ENCODE measurements around the gene NPW.

The NPW gene

DNA sequence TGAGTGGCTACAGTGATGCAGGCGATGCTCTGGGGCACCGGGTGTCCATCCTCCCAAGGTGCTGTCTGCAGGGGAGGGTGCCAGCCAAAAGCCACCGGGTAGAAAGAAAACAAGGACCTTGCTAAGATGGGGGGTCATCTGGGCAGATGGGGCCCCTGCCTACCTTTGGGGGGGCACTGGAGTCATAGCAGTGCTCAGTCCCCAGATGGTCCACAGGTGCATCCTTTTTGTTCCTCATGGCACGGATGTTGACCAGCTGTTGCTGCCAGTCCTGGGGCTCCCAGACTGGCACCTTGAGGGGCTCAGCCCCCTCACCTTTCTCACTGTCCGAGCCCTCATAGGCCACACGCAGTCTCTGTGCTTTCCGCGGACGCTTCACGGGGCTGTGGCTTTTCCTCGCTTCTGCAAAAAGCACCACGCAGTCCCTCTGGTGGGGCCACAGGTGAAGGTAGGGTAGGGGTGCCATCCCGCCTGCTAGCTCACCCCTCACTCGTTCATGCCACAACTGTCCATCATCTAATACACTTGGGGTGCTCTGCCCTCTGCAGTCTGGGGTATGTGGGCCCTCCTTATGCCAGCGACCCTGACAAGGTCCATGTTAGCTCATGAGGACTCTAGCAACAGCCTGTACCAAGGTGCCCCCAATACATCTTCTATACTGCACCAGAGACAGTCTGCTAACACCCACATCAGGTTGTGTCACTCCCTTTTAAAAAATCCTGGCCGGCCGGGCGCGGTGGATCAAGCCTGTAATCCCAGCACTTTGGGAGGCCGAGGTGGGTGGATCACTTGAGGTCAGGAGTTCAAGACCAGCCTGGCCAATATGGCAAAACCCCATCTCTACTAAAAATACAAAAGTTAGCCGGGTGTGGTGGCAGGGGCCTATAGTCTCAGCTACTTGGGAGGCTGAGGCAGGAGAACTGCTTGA lies 26.6 kb downstream of the NPW start:
- H3K4me2 ChIP-seq (ENCODE audit: low read length) = peak overlapping the region; percentile 94
- no peaks in the 10 kb centered on the region for H3K27me3 ChIP-seq (ENCODE audit: control insufficient read depth, insufficient read depth, low read length)
- H3K9me3 ChIP-seq (replicated peaks; ENCODE audit: low read length) = no peaks in the 10 kb centered on the region
- no peak overlapping the region for H3K9ac ChIP-seq (ENCODE audit: low read depth, low read length)
- peaks cover 38% of the 10 kb centered on the region for H3K4me1 ChIP-seq (ENCODE audit: control insufficient read depth, insufficient read depth, low read length)
- no peak overlapping the region for H3K4me3 ChIP-seq (ENCODE audit: low read length)
- peaks cover 7% of the 10 kb centered on the region for H3K36me3 ChIP-seq (ENCODE audit: insufficient read depth, low read length)

DNA sequence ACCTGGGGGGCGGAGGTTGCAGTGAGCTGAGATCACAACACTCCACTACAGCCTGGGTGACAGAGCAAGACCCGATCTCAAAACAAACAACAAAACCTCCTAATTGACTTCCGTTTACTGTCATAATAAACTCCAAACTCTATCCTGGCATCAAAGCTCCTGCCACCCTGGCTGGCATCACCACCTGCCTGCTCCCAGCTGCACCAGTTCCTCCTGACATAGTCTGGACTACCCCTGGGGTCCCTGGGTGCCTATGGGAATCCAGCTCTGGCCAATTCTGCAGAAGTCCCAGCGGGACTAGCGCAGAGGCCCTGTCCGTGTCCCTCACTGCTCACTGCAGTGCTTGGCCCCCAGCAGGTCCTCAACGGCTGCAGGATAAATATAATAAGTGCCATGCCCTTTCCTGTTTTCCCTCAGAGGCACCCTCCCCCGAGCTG lies 27.3 kb downstream of the NPW start:
- Histone ChIP-seq H3K9me3 (replicated peaks; ENCODE audit: low read length) (no peaks in the 10 kb centered on the region), H3K9ac (ENCODE audit: low read depth, low read length) (peak overlapping the region; percentile 87), H3K4me1 (ENCODE audit: control insufficient read depth, insufficient read depth, low read length) (peaks cover 32% of the 10 kb centered on the region), H3K27me3 (ENCODE audit: control insufficient read depth, insufficient read depth, low read length) (no peaks in the 10 kb centered on the region), H3K4me3 (ENCODE audit: low read length) (peak overlapping the region; percentile 93), H3K36me3 (ENCODE audit: insufficient read depth, low read length) (peaks cover 14% of the 10 kb centered on the region), H3K4me2 (ENCODE audit: low read length) (peak overlapping the region; percentile 94)

DNA sequence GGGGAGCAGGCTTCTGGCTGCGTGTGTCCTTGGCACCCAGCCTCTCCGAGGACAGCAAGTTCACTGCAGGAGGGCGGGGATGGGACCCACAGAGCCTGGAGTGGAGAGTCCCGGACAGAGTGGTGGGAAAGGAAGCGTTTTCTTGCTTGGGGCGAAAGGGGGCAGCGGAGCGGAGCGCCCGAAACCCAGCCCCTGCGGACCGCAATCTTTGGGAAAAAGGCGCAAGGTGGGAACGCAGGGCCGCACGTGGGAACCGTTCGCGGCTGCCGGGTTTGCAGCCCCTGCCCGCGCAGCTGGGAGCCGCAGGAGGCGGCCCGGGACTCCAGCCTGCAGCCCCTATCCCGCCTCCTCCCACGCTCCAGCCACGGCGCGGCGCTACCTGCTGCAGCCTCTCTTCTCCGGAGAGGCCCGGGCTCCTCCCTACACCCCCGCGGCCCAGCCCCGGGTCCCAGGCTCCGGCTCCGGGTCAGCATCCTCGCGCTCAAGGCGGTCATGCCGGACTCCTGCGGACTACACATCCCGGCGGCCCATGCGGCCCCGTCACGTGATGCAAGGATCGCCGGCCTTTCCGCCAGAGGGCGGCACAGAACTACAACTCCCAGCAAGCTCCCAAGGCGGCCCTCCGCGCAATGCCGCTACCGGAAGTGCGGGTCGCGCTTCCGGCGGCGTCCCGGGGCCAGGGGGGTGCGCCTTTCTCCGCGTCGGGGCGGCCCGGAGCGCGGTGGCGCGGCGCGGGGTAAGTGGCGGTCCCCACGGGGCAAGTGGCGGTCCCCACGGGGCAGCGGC lies 27.9 kb downstream of the NPW start, which contains the start of the genes NTHL1 and TSC2:
Gene NTHL1 (minus strand): TSS at position 505 of the 786 bp plus-strand sequence. CDS start 11 bp downstream, at position 494.
Gene TSC2 (plus strand): TSS at position 656 of the 786 bp plus-strand sequence. CDS start 631 bp downstream, outside the sequence.
- H3K4me2 ChIP-seq (ENCODE audit: low read length) = peak within 1 kb of the TSS; percentile 94
- H3K36me3 ChIP-seq (ENCODE audit: insufficient read depth, low read length) = peaks cover 19% of the 10 kb centered on the region
- H3K9ac ChIP-seq (ENCODE audit: low read depth, low read length) = peak within 1 kb of the TSS; percentile 87
- no peaks in the 10 kb centered on the region for H3K9me3 ChIP-seq (replicated peaks; ENCODE audit: low read length)
- H3K27me3 ChIP-seq (ENCODE audit: control insufficient read depth, insufficient read depth, low read length) = no peaks in the 10 kb centered on the region
- peaks cover 32% of the 10 kb centered on the region for H3K4me1 ChIP-seq (ENCODE audit: control insufficient read depth, insufficient read depth, low read length)
- H3K4me3 ChIP-seq (ENCODE audit: low read length) = peak within 1 kb of the TSS; percentile 93

DNA sequence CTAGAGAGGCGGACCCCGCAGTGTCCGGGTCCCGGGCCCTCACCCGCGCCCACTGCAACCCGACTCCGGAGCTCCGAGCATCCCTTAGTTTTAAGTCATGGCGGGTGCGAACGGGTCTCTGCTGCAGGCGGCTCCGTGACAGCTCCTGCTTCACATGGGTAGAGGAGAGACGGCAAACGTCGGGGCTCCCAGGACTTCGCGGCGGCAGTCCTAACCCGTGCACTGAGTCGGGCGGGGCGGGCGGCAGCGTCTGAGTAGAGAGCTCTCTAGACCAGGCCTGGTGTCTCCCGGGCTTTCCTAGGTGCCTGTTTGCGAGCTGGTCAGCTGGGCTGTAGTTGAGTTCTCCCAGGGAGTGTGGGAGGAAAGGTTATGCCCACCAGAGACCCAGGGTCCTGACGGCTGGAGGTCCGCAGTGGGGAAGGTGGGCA lies 28.5 kb downstream of the NPW start:
- peak overlapping the region; percentile 93 for H3K4me3 ChIP-seq (ENCODE audit: low read length)
- H3K36me3 ChIP-seq (ENCODE audit: insufficient read depth, low read length) = peaks cover 25% of the 10 kb centered on the region
- H3K4me2 ChIP-seq (ENCODE audit: low read length) = peak overlapping the region; percentile 94
- H3K27me3 ChIP-seq (ENCODE audit: control insufficient read depth, insufficient read depth, low read length) = no peaks in the 10 kb centered on the region
- H3K9ac ChIP-seq (ENCODE audit: low read depth, low read length) = peak overlapping the region; percentile 87
- H3K4me1 ChIP-seq (ENCODE audit: control insufficient read depth, insufficient read depth, low read length) = peaks cover 32% of the 10 kb centered on the region
- H3K9me3 ChIP-seq (replicated peaks; ENCODE audit: low read length) = no peaks in the 10 kb centered on the region

DNA sequence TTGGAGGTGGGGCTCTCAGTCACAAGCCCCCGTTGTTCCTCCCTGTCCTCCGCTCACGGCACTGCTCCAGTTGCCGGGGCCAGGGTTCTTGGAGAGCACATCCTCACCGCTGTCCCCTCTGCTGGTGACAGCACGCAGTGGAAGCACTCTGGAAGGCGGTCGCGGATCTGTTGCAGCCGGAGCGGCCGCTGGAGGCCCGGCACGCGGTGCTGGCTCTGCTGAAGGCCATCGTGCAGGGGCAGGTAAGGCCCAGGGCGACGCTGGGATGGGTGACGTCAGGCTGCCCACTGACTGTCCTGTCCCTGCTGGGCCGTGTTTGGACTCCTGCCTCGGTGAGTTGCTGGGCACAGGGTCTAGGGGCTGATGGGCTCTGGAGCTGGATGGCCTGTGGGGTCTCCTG lies 33.6 kb downstream of the NPW start:
- Histone ChIP-seq H3K4me1 (ENCODE audit: control insufficient read depth, insufficient read depth, low read length) (peaks cover 10% of the 10 kb centered on the region), H3K27me3 (ENCODE audit: control insufficient read depth, insufficient read depth, low read length) (no peaks in the 10 kb centered on the region), H3K36me3 (ENCODE audit: insufficient read depth, low read length) (peaks cover 59% of the 10 kb centered on the region), H3K9me3 (replicated peaks; ENCODE audit: low read length) (no peaks in the 10 kb centered on the region), H3K9ac (ENCODE audit: low read depth, low read length) (no peak overlapping the region), H3K4me3 (ENCODE audit: low read length) (no peak overlapping the region), H3K4me2 (ENCODE audit: low read length) (no peak overlapping the region)

DNA sequence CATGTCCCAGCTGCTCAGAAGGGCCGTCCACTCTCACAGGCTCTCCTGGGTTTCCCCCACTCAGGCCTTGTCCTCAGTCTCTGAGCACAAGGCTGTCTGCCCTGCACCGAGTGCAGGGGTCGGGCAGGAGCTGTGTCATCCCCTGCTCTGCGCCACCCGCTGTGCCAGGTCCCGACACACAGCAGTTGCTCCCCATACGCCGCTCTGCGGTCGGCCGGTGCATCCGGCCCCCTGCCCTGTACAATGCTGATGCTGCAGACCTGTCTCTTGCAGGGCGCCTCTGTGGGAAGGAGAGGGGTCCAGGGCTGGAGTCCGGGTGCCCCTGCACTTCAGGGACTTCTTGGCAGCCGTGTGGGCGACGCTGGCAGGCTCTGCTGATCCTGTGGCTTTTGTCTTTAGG lies 34.3 kb downstream of the NPW start:
- peaks cover 4% of the 10 kb centered on the region for H3K4me1 ChIP-seq (ENCODE audit: control insufficient read depth, insufficient read depth, low read length)
- no peaks in the 10 kb centered on the region for H3K9me3 ChIP-seq (replicated peaks; ENCODE audit: low read length)
- H3K27me3 ChIP-seq (ENCODE audit: control insufficient read depth, insufficient read depth, low read length) = no peaks in the 10 kb centered on the region
- H3K36me3 ChIP-seq (ENCODE audit: insufficient read depth, low read length) = peaks cover 65% of the 10 kb centered on the region
- H3K4me2 ChIP-seq (ENCODE audit: low read length) = no peak overlapping the region
- no peak overlapping the region for H3K9ac ChIP-seq (ENCODE audit: low read depth, low read length)
- H3K4me3 ChIP-seq (ENCODE audit: low read length) = no peak overlapping the region

DNA sequence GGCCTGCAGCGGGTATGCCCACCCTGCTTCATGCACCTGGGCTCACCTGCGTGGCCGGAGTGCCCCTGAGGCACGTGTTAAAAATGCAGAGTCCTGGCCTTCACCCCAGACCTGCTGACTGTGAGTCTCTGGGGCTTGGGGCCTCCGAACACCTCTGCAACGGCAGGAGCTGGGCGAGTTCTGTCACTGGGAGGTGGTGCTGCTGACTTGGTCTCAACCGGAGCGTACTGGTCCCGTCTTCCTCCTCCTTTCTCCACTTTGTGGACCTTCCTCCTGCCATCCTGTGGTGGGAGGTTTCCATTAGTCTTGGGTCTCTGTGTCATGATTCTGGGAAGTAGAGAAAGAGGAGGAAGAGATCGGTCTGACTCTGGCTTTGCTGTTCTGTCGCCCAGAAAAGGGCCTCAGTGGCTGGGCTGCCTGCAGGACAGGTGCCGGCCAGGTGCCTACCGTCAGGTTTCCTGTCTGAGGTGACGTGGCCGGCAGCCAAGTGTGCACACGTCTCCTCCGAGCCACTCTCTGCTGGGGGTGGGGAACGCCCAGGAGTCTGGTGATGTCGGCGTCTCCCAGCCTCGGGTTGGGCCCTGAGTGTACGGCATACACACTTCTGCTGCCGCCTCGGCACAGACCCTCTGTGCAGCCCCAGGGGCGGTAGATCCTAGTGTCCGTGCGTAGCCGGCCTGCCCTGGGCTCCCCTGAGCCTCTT lies 35.1 kb downstream of the NPW start:
- no peaks in the 10 kb centered on the region for H3K4me1 ChIP-seq (ENCODE audit: control insufficient read depth, insufficient read depth, low read length)
- no peak overlapping the region for H3K4me3 ChIP-seq (ENCODE audit: low read length)
- no peaks in the 10 kb centered on the region for H3K9me3 ChIP-seq (replicated peaks; ENCODE audit: low read length)
- H3K4me2 ChIP-seq (ENCODE audit: low read length) = no peak overlapping the region
- no peak overlapping the region for H3K9ac ChIP-seq (ENCODE audit: low read depth, low read length)
- no peaks in the 10 kb centered on the region for H3K27me3 ChIP-seq (ENCODE audit: control insufficient read depth, insufficient read depth, low read length)
- peaks cover 65% of the 10 kb centered on the region for H3K36me3 ChIP-seq (ENCODE audit: insufficient read depth, low read length)

DNA sequence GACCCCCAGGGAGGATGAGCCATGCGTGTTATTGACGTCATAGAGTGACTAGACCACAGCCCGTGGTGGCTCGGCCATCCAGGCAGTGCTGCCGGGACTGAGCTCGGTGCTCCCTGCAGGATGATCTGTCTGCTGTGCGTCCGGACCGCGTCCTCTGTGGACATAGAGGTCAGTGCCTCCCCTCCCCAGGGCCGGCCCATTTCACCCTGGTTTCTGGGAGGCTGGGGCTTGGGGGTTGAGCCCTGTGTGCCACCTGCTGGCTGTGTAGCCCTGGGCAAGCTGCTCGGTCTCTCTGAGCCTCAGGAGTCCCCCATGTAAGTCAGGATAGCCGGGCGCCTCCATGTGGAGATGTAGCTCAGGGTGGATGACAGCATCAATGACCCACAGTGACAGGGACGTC lies 36.5 kb downstream of the NPW start:
- H3K4me2 ChIP-seq (ENCODE audit: low read length) = no peak overlapping the region
- no peaks in the 10 kb centered on the region for H3K27me3 ChIP-seq (ENCODE audit: control insufficient read depth, insufficient read depth, low read length)
- no peak overlapping the region for H3K4me3 ChIP-seq (ENCODE audit: low read length)
- H3K36me3 ChIP-seq (ENCODE audit: insufficient read depth, low read length) = peaks cover 71% of the 10 kb centered on the region
- H3K9ac ChIP-seq (ENCODE audit: low read depth, low read length) = no peak overlapping the region
- no peaks in the 10 kb centered on the region for H3K4me1 ChIP-seq (ENCODE audit: control insufficient read depth, insufficient read depth, low read length)
- no peaks in the 10 kb centered on the region for H3K9me3 ChIP-seq (replicated peaks; ENCODE audit: low read length)

DNA sequence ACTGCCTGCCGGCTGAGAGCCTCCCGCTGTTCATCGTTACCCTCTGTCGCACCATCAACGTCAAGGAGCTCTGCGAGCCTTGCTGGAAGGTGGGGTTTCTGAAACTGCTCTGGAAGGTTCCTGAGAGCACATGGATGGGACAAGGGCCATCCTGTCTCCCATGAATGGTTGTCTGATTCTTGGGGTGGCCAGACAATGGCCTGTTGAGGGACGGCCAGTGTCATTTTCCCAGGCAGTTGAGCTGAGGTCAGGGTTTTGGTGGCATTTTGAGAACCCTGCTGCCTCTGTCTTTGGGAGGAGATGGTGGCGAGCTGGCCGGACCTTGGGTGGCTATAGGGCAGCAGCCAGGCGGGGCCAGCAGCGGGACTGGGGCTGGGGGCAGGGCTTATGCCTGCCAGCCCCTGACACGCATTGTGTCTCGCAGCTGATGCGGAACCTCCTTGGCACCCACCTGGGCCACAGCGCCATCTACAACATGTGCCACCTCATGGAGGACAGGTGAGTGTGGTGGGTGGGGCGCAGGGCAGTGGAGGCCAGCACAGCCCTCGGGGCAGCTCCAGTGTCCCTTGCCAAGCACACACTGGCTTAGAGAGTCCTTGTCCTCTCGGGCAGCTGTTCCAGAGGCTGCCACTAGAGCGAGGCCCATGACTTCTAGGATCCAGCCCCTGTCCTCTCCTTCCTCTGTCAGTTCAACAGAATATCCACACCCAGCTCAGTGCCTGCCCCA lies 37.3 kb downstream of the NPW start:
- H3K36me3 ChIP-seq (ENCODE audit: insufficient read depth, low read length) = peaks cover 67% of the 10 kb centered on the region

DNA sequence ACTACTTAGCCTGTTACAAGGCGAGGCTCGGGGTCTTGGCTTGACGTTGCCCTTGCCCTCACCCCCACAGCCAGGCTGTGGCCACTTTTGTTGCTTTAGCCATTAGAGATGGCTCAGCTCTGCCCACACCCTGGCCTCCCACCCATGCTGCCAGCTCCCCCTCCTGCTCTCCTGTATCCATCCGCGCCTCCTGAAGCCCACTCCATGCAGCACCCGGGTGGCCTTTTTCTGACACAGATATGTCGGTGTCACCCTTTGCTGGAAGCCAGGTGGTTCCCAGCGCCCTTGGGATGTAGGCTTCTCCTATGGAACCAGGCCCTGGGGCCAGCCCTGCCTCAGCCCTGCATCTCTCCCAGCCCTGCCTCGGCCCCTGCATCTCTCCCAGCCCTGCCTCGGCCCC lies 37.9 kb downstream of the NPW start:
- Histone ChIP-seq H3K27me3 (ENCODE audit: control insufficient read depth, insufficient read depth, low read length) (no peaks in the 10 kb centered on the region), H3K9ac (ENCODE audit: low read depth, low read length) (no peak overlapping the region), H3K4me1 (ENCODE audit: control insufficient read depth, insufficient read depth, low read length) (no peaks in the 10 kb centered on the region), H3K4me3 (ENCODE audit: low read length) (no peak overlapping the region), H3K9me3 (replicated peaks; ENCODE audit: low read length) (no peaks in the 10 kb centered on the region), H3K4me2 (ENCODE audit: low read length) (no peak overlapping the region), H3K36me3 (ENCODE audit: insufficient read depth, low read length) (peaks cover 66% of the 10 kb centered on the region)

More for the DNA sequence above, 37.3 kb downstream of the NPW start:
- Histone ChIP-seq H3K9me3 (replicated peaks; ENCODE audit: low read length) (no peaks in the 10 kb centered on the region), H3K4me2 (ENCODE audit: low read length) (no peak overlapping the region), H3K4me1 (ENCODE audit: control insufficient read depth, insufficient read depth, low read length) (no peaks in the 10 kb centered on the region), H3K4me3 (ENCODE audit: low read length) (no peak overlapping the region), H3K27me3 (ENCODE audit: control insufficient read depth, insufficient read depth, low read length) (no peaks in the 10 kb centered on the region), H3K9ac (ENCODE audit: low read depth, low read length) (no peak overlapping the region)
